GM21717 (cell line): ENCODE measurements around the gene ATXN10.

Source experiments
- ATAC-seq: cut with Tn5 transposase; IDR thresholded peaks from one replicate; pipeline ENCODE4 v1.9.1; 2021; ENCODE audit warnings: mild to moderate bottlenecking, moderate library complexity; ENCODE audit not compliant: unreplicated experiment

The ATXN10 gene

GRCh38 chr22:45845076-45845487, 173.4 kb downstream of the ATXN10 start:
- ATAC-seq: no peak

- ATAC-seq: no peak
Observed at GRCh38 chr22:45846952-45847351, 175.3 kb downstream of the ATXN10 start.

- ATAC-seq: no peak
Observed at GRCh38 chr22:45848904-45849303, 177.3 kb downstream of the ATXN10 start.

- no peak for ATAC-seq
Observed at GRCh38 chr22:45852826-45853225, 181.2 kb downstream of the ATXN10 start.

GRCh38 chr22:45855961-45856360, 184.3 kb downstream of the ATXN10 start:
- no peak for ATAC-seq

- no peak for ATAC-seq
Observed at GRCh38 chr22:45857519-45857918, 185.9 kb downstream of the ATXN10 start.

- no peak for ATAC-seq
Observed at GRCh38 chr22:45859231-45860161, 187.9 kb downstream of the ATXN10 start.

- ATAC-seq: no peak
Observed at GRCh38 chr22:45860201-45860600, 188.6 kb downstream of the ATXN10 start.

- no peak for ATAC-seq
Observed at GRCh38 chr22:45861259-45861658, 189.6 kb downstream of the ATXN10 start.

- ATAC-seq: no peak
Observed at GRCh38 chr22:45863981-45864751, 192.5 kb downstream of the ATXN10 start.

- ATAC-seq: no peak
Observed at GRCh38 chr22:45864959-45865476, 193.4 kb downstream of the ATXN10 start.

GRCh38 chr22:45865561-45866125, 194.0 kb downstream of the ATXN10 start:
- ATAC-seq: no peak

GRCh38 chr22:45866126-45866645, 194.6 kb downstream of the ATXN10 start:
- no peak for ATAC-seq

GRCh38 chr22:45866646-45867117, 195.0 kb downstream of the ATXN10 start:
- ATAC-seq: no peak

- no peak for ATAC-seq
Observed at GRCh38 chr22:45867118-45867905, 195.7 kb downstream of the ATXN10 start.

GRCh38 chr22:45867906-45868555, 196.4 kb downstream of the ATXN10 start:
- ATAC-seq: no peak

GRCh38 chr22:45868571-45869339, 197.1 kb downstream of the ATXN10 start:
- no peak for ATAC-seq

GRCh38 chr22:45869340-45869847, 197.8 kb downstream of the ATXN10 start:
- ATAC-seq: no peak

GRCh38 chr22:45870011-45870410, 198.4 kb downstream of the ATXN10 start:
- no peak for ATAC-seq
